Neuronal stem cell (in vitro differentiated cells): ENCODE data around the gene FAM8A1.

Experiments used
- DNase-seq: peaks from one replicate; pipeline ENCODE4 v3.0.0-alpha.2; 2013; ENCODE audit warnings: low spot score
- H2AFZ ChIP-seq: one replicate; pipeline ENCODE4 v1.6.1; 2013; ENCODE audit warnings: mild to moderate bottlenecking, low read length, inconsistent platforms
- H2AK5ac ChIP-seq: 2 replicates; pipeline ENCODE4 v1.6.1; 2013; ENCODE audit warnings: low read depth, mild to moderate bottlenecking, inconsistent platforms, low read length, moderate library complexity, mixed read lengths
- H2BK120ac ChIP-seq: 2 replicates; pipeline ENCODE4 v1.6.1; 2013; ENCODE audit warnings: low read depth, mild to moderate bottlenecking, inconsistent platforms, low read length, moderate library complexity, mixed read lengths
- H2BK12ac ChIP-seq: one replicate; pipeline ENCODE4 v1.6.1; 2013; ENCODE audit warnings: low read length, inconsistent platforms
- H2BK15ac ChIP-seq: 2 replicates; pipeline ENCODE4 v1.6.1; 2013; ENCODE audit warnings: mild to moderate bottlenecking, low read length, inconsistent platforms, mixed read lengths
- H2BK5ac ChIP-seq: one replicate; pipeline ENCODE4 v1.6.1; 2013; ENCODE audit warnings: inconsistent platforms, mild to moderate bottlenecking, low read length, moderate library complexity
- H3K14ac ChIP-seq: one replicate; pipeline ENCODE4 v1.6.1; 2013; ENCODE audit warnings: low read length, inconsistent platforms
- H3K18ac ChIP-seq: 2 replicates; pipeline ENCODE4 v1.6.1; 2013; ENCODE audit warnings: low read length, inconsistent platforms
- H3K23ac ChIP-seq: 2 replicates; pipeline ENCODE4 v1.6.1; 2013; ENCODE audit warnings: low read depth, mild to moderate bottlenecking, mixed read lengths, low read length, inconsistent platforms; ENCODE audit not compliant: poor library complexity
- H3K27ac ChIP-seq: replicated peaks from 3 replicates; pipeline ENCODE4 v1.5.1; 2013; ENCODE audit warnings: low read length, inconsistent platforms
- H3K27me3 ChIP-seq, 3 experiments: 2 replicates each; pipeline ENCODE4 v1.6.1; 2013; ENCODE audit warnings: low read length in 3 of 3, mild to moderate bottlenecking in 2 of 3, inconsistent platforms in 1 of 3, low read depth in 1 of 3, mixed read lengths in 1 of 3, moderate library complexity in 1 of 3; ENCODE audit not compliant: control insufficient read depth in 3 of 3, insufficient read depth in 3 of 3
- H3K36me3 ChIP-seq, 2 donors: replicated peaks in 1 of 2; 2 replicates each; pipeline ENCODE4 v1.6.1; 2013; ENCODE audit warnings: low read length in 2 of 2; ENCODE audit not compliant: control insufficient read depth in 2 of 2, insufficient read depth in 2 of 2
- H3K4ac ChIP-seq: 2 replicates; pipeline ENCODE4 v1.6.1; 2013; ENCODE audit warnings: inconsistent platforms, mild to moderate bottlenecking, low read length, moderate library complexity
- H3K4me1 ChIP-seq, 2 donors: 1 replicate in 1 of 2; 2 replicates in 1 of 2; pipeline ENCODE4 v1.6.1; 2013; ENCODE audit warnings: low read length in 2 of 2, low read depth in 1 of 2; ENCODE audit not compliant: control insufficient read depth in 2 of 2, insufficient read depth in 1 of 2
- H3K4me2 ChIP-seq: one replicate; pipeline ENCODE4 v1.6.1; 2013; ENCODE audit warnings: mild to moderate bottlenecking, low read length, inconsistent platforms; ENCODE audit not compliant: insufficient read depth, poor library complexity, severe bottlenecking
- H3K4me3 ChIP-seq, 2 donors: 2 replicates each; pipeline ENCODE4 v1.5.1; 2013; ENCODE audit warnings: low read length in 2 of 2, mild to moderate bottlenecking in 2 of 2, inconsistent platforms in 1 of 2, moderate library complexity in 1 of 2
- H3K79me1 ChIP-seq: one replicate; pipeline ENCODE4 v1.6.1; 2013; ENCODE audit warnings: low read depth, mild to moderate bottlenecking, inconsistent platforms, low read length, moderate library complexity
- H3K9ac ChIP-seq: one replicate; pipeline ENCODE4 v1.6.1; 2013; ENCODE audit warnings: mild to moderate bottlenecking, low read depth, low read length, inconsistent platforms; ENCODE audit not compliant: poor library complexity
- H3K9me3 ChIP-seq, 2 donors: replicated peaks in 1 of 2; 2 replicates each; pipeline versions ENCODE3 to v1.6.1; 2013; ENCODE audit warnings: low read length in 2 of 2, mild to moderate bottlenecking in 2 of 2, inconsistent platforms in 1 of 2, low read depth in 1 of 2, mixed read lengths in 1 of 2, moderate library complexity in 1 of 2; ENCODE audit not compliant: control insufficient read depth in 2 of 2, insufficient read depth in 1 of 2
- H4K8ac ChIP-seq: one replicate; pipeline ENCODE4 v1.6.1; 2013; ENCODE audit warnings: low read depth, mild to moderate bottlenecking, inconsistent platforms, low read length, moderate library complexity
- H4K91ac ChIP-seq: one replicate; pipeline ENCODE4 v1.6.1; 2013; ENCODE audit warnings: low read length, low read depth, mild to moderate bottlenecking, inconsistent platforms; ENCODE audit not compliant: poor library complexity
- WGBS, 2 donors: extraction: QIAGEN DNeasy Blood & Tissue Kit; methylation state at CpG; one replicate each; pipeline ENCODE4 v1.1.7; 2013; ENCODE audit warnings: missing lambda C conversion rate in 2 of 2, mixed read lengths in 1 of 2; ENCODE audit not compliant: insufficient read length in 2 of 2, insufficient replicate concordance in 1 of 2; ENCODE audit errors: extremely low coverage in 2 of 2; 5-methylcytosine and 5-hydroxymethylcytosine counted together

FAM8A1 gene

GRCh38 chr6:17612048-17612447 is 11.9 kb downstream of the FAM8A1 start:
- no peak overlapping the region for H2AK5ac ChIP-seq
- no peak overlapping the region for H4K91ac ChIP-seq
- no peak overlapping the region for H2BK15ac ChIP-seq
- H3K23ac ChIP-seq = no peak overlapping the region
- no peak overlapping the region for H3K14ac ChIP-seq
- no peak overlapping the region for H3K9ac ChIP-seq
- DNase-seq = no peak
- H3K4me2 ChIP-seq = no peak overlapping the region
- H2AFZ ChIP-seq = no peak overlapping the region
- H3K18ac ChIP-seq = no peak overlapping the region
- H2BK5ac ChIP-seq = no peak overlapping the region
- H3K4me1 ChIP-seq = no peaks in the 10 kb centered on the region
- peaks cover 5 to 71% of the 10 kb centered on the region in 2 donors for H3K36me3 ChIP-seq
- no peak overlapping the region for H3K27ac ChIP-seq
- H3K4me3 ChIP-seq = no peak overlapping the region
- WGBS, 2 donors = no CpG with 5 or more reads among the region's 4 CpGs
- no peak overlapping the region for H2BK120ac ChIP-seq
- H3K27me3 ChIP-seq = no peaks in the 10 kb centered on the region
- no peaks in the 10 kb centered on the region for H3K9me3 ChIP-seq
- no peak overlapping the region for H4K8ac ChIP-seq
- H3K4ac ChIP-seq = no peak overlapping the region
- no peak overlapping the region for H2BK12ac ChIP-seq
- no peaks in the 10 kb centered on the region for H3K79me1 ChIP-seq

GRCh38 chr6:17615794-17616193 is 15.7 kb downstream of the FAM8A1 start:
- Histone ChIP-seq H3K36me3 (peaks cover 5 to 76% of the 10 kb centered on the region in 2 donors), H4K8ac (no peak overlapping the region), H3K27me3 (no peaks in the 10 kb centered on the region), H3K23ac (no peak overlapping the region), H4K91ac (no peak overlapping the region), H3K4me3 (no peak overlapping the region), H3K79me1 (no peaks in the 10 kb centered on the region), H3K18ac (no peak overlapping the region), H3K4ac (no peak overlapping the region), H3K4me1 (no peaks in the 10 kb centered on the region), H3K9me3 (no peaks in the 10 kb centered on the region), H2BK15ac (no peak overlapping the region), H2AFZ (no peak overlapping the region), H2BK120ac (no peak overlapping the region), H3K9ac (no peak overlapping the region), H3K4me2 (no peak overlapping the region), H3K14ac (no peak overlapping the region), H3K27ac (no peak overlapping the region), H2BK12ac (no peak overlapping the region), H2AK5ac (no peak overlapping the region), H2BK5ac (no peak overlapping the region)
- no CpG with 5 or more reads among the region's 4 CpGs for WGBS, 2 donors
- DNase-seq = no peak

- no peak for DNase-seq
- no peak overlapping the region for H3K4me3 ChIP-seq
- no peaks in the 10 kb centered on the region for H3K4me1 ChIP-seq
- no peak overlapping the region for H3K18ac ChIP-seq
- no peak overlapping the region for H4K8ac ChIP-seq
- no peaks in the 10 kb centered on the region for H3K27me3 ChIP-seq
- no peak overlapping the region for H2BK5ac ChIP-seq
- H3K9me3 ChIP-seq = no peaks in the 10 kb centered on the region
- no peak overlapping the region for H3K4me2 ChIP-seq
- no peak overlapping the region for H3K23ac ChIP-seq
- WGBS, 2 donors = no CpG with 5 or more reads among the region's 2 CpGs
- H2AFZ ChIP-seq = no peak overlapping the region
- no peak overlapping the region for H2AK5ac ChIP-seq
- H3K79me1 ChIP-seq = peaks cover 3% of the 10 kb centered on the region
- H2BK15ac ChIP-seq = no peak overlapping the region
- H3K4ac ChIP-seq = no peak overlapping the region
- H4K91ac ChIP-seq = no peak overlapping the region
- peaks cover 12 to 94% of the 10 kb centered on the region in 2 donors for H3K36me3 ChIP-seq
- H3K9ac ChIP-seq = no peak overlapping the region
- H3K27ac ChIP-seq = no peak overlapping the region
- H2BK120ac ChIP-seq = no peak overlapping the region
- H2BK12ac ChIP-seq = no peak overlapping the region
- no peak overlapping the region for H3K14ac ChIP-seq
Measured at GRCh38 chr6:17621003-17621402, 20.9 kb downstream of the FAM8A1 start.

- Histone ChIP-seq H2AFZ (no peak overlapping the region), H2BK12ac (no peak overlapping the region), H3K9me3 (no peaks in the 10 kb centered on the region), H3K4me2 (no peak overlapping the region), H3K18ac (no peak overlapping the region), H3K4me1 (no peaks in the 10 kb centered on the region), H3K23ac (no peak overlapping the region), H3K79me1 (peaks cover 3% of the 10 kb centered on the region), H4K8ac (no peak overlapping the region), H4K91ac (no peak overlapping the region), H2BK5ac (no peak overlapping the region), H3K27ac (no peak overlapping the region), H3K4me3 (no peak overlapping the region), H2AK5ac (no peak overlapping the region), H3K9ac (no peak overlapping the region), H3K14ac (no peak overlapping the region), H2BK15ac (no peak overlapping the region), H3K27me3 (no peaks in the 10 kb centered on the region), H3K4ac (no peak overlapping the region), H2BK120ac (no peak overlapping the region), H3K36me3 (peaks cover 12 to 96% of the 10 kb centered on the region in 2 donors)
- WGBS, 2 donors = no CpG with 5 or more reads among the region's 5 CpGs
- no peak for DNase-seq
Measured at GRCh38 chr6:17622144-17622543, 22.0 kb downstream of the FAM8A1 start.
